A549 treated with CpdA at 1 μM for 4 hours (cell line): Measurements from ENCODE around the gene MUC13. TPM values are rescaled to one million over a fixed set of nuclear protein-coding genes. Genes with fewer than 3 reads are reported as not detected.

Experiments
- total RNA-seq: library from RNA; stranded (reverse); fragments of 200-300 nt; extraction: Qiagen RNA extraction; gene quantifications from 5 replicates; pipeline ENCODE4 v1.2.3, GENCODE V29; 2022; ENCODE audit warnings: low read depth

Gene MUC13
- 6.9 to 9.4 TPM (median 7.7 TPM) in 5 replicates for total RNA-seq

GRCh38 chr3:124934577-124934976 is at the start of gene MUC13:
TSS of gene MUC13 (minus strand) at chr3:124934751. CDS start at chr3:124934712, 39 bp downstream.

GRCh38 chr3:124887177-124887931 is 47.2 kb downstream of the MUC13 start, which contains the start of gene ITGB5:
TSS of gene ITGB5 (minus strand) at chr3:124887365. CDS start at chr3:124887000, 365 bp downstream.

Other genes with a start within 250 kb of the MUC13 start
- 46.6 to 67.9 TPM (median 52.0 TPM) in 5 replicates for gene UMPS, start 204.3 kb downstream of the MUC13 start, total RNA-seq
- gene ITGB5, start 47.4 kb downstream of the MUC13 start, total RNA-seq: 328 to 412 TPM (median 391 TPM) in 5 replicates
- 4.1 to 7.4 TPM (median 6.4 TPM) in 5 replicates for gene HEG1, start 121.2 kb upstream of the MUC13 start, total RNA-seq